RWPE1 (cell line): ENCODE measurements around the gene FGF4.

Experiments used
- CTCF ChIA-PET: fragments of 350-600 bp; sonication (Branson Sonifier 250); formaldehyde crosslinking; extraction: SDS; loops from one replicate; lab custom pipeline; 2021; lab: Yijun Ruan, JAX
- POLR2A ChIA-PET: fragments of 400-600 bp; formaldehyde crosslinking; extraction: SDS; loops from one replicate; lab custom pipeline; 2020; ENCODE audit warnings: antibody characterized with exemption; ENCODE audit not compliant: low non-redundant PET; lab: Yijun Ruan, JAX
- DNase-seq: peaks from one replicate; pipeline ENCODE4 v3.0.0; 2012; ENCODE audit warnings: low spot score
- H3K27ac ChIP-seq: fragments of 450-650 bp; 2 replicates; pipeline ENCODE4 v1.5.1; 2017
- TF ChIP-seq, protein P1 (sequence below): fragments of 450-650 bp; conservative IDR thresholded peaks from 2 replicates; pipeline ENCODE4 v1.5.1; 2017; ENCODE audit warnings: low read depth, mild to moderate bottlenecking

FGF4 gene

DNA sequence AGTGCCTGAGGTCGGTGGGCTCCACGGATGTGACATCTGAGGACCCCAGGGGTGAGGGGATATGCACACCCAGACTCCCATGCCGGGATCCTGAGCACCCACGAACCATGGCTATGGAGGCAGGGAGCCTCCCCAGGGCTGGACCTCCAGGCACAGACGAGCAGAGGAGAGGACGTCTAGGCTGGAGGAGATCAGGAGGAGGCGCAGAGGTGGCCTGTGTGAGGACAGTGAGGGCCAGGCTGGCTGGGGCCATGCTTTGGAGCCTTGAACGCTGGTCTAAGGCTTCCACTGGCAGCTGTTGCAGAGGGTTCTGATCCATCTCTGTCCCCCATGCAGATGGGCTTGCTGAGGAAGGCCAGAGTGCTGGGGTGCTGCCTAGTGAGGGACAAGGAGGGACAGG is 29.0 kb downstream of the FGF4 start:
- ChIA-PET POLR2A (no interaction called here), CTCF (no interaction called here)
- H3K27ac ChIP-seq, result no peak overlapping the region
- no peak for DNase-seq
- TF ChIP-seq, protein P1, sequence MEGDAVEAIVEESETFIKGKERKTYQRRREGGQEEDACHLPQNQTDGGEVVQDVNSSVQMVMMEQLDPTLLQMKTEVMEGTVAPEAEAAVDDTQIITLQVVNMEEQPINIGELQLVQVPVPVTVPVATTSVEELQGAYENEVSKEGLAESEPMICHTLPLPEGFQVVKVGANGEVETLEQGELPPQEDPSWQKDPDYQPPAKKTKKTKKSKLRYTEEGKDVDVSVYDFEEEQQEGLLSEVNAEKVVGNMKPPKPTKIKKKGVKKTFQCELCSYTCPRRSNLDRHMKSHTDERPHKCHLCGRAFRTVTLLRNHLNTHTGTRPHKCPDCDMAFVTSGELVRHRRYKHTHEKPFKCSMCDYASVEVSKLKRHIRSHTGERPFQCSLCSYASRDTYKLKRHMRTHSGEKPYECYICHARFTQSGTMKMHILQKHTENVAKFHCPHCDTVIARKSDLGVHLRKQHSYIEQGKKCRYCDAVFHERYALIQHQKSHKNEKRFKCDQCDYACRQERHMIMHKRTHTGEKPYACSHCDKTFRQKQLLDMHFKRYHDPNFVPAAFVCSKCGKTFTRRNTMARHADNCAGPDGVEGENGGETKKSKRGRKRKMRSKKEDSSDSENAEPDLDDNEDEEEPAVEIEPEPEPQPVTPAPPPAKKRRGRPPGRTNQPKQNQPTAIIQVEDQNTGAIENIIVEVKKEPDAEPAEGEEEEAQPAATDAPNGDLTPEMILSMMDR, result no peak

DNA sequence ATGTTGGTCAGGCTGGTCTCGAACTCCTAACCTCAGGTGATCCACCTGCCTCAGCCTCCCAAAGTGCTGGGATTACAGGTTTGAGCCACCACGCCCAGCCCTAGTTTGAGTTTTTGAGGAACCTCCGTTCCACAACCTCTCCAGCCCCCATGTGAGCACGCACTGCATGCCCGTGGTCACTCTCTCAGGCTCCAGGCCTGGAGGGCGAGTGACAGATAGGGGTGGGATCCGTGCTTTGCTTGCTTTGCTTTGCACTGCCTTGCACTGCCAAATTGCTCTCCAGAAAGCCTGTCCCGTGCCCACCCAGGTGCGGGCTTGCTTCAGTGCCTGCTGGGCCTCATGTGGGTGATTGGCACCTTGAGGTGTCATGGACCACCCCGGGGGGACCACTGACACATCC is 29.9 kb downstream of the FGF4 start:
- TF ChIP-seq, protein P1, result no peak
- CTCF ChIA-PET, result interaction anchor here (0.7 kb wide), 1 partner anchor 14 kb away, joined by 3 read pairs; no protein-coding TSS in a partner anchor
- POLR2A ChIA-PET, result no interaction called here
- H3K27ac ChIP-seq, result no peak overlapping the region
- no peak for DNase-seq

DNA sequence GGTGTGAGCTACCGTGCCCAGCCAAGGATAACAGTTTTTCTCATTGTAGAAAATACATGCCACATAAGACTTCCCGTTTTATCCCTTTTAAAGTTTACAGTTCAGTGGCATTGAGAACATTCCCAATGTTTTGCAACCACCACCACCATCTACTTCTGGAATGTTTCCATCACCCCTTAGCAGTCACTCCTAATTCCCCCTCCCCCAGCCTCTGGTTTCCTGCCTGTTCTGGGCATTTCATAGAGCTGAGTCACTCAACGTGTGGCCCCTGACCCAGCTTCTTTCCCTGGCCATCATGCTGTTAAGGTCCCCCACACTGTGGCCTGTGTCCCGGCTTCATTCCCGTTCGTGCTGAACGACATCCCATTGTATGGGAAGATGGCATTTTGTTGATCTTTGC is 30.7 kb downstream of the FGF4 start:
- H3K27ac ChIP-seq, result no peak overlapping the region
- POLR2A ChIA-PET, result no interaction called here
- TF ChIP-seq, protein P1, result no peak
- CTCF ChIA-PET, result interaction anchor here (0.6 kb wide), 1 partner anchor 18 kb away, joined by 3 read pairs; no protein-coding TSS in a partner anchor
- DNase-seq, result peak; percentile 13

DNA sequence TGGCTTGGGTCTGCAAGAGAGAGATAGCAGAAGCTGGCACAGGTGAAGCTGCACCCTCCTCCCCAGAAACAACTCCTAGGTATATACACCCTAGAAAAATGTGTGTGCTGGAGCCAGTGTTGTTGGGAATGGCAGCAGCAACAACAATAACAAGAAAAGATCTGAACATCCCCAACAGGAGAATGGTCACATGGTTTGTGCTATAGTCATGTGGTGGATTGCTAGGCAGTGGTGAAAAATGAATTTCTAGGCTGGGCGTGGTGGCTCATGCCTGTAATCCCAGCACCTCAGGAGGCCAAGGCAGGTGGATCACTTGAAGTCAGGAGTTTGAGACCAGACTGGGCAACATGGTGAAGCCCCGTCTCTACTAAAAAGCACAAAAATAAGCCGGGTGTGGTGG is 40.3 kb downstream of the FGF4 start:
- TF ChIP-seq, protein P1, result no peak
- no peak for DNase-seq
- POLR2A ChIA-PET, result no interaction called here
- CTCF ChIA-PET, result no interaction called here
- H3K27ac ChIP-seq, result no peak overlapping the region

DNA sequence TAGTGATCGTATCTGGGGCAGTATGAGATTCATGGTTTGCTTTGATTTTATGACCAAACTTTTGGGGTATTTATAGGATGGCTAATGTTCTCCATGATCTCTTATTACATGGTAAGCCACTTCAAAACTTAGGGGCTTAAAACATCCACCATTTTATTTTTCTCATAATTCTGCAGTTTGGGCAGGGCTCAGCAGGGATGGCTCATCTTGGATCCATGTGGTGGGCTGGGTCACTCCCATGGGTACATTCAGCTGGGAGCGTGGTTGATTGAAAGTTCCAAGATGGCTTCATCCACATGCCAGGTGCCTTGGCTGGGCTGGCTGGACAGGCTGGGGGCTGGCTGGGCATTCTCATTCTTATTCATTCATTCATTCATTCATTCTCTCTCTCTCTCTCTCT is 40.8 kb downstream of the FGF4 start:
- CTCF ChIA-PET, result no interaction called here
- TF ChIP-seq, protein P1, result no peak
- no peak overlapping the region for H3K27ac ChIP-seq
- DNase-seq, result no peak
- POLR2A ChIA-PET, result no interaction called here

DNA sequence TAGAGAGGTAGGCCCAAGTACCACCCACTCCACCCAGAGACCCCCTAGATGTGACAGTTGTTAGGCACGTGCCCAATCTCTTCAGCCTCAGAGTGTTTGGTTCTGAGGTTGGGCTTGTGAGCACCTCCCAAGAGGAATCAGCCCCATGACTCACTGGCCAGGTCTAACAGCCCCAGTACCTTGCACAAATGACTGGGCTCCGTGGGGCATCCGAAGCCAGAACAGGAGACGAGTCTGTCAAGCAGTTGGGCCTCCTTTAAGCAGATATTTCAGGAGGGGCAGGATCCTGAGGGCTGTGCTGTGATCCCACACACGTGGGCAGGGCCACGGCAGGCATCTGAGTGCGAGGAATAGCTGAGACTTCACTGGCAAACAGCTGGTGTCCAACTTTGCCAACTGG is 42.2 kb downstream of the FGF4 start:
- H3K27ac ChIP-seq, result no peak overlapping the region
- TF ChIP-seq, protein P1, result no peak
- POLR2A ChIA-PET, result no interaction called here

More for the DNA sequence above, 42.2 kb downstream of the FGF4 start:
- CTCF ChIA-PET, result no interaction called here
- DNase-seq, result no peak
